Erythroblast (primary cell): ENCODE results near the gene PRUNE2.

Source experiments
- GATA1 ChIP-seq: IDR thresholded peaks from 2 replicates; pipeline ENCODE4 v1.6.1; 2011; ENCODE audit warnings: low read depth, mild to moderate bottlenecking, control low read depth, low read length, moderate library complexity
- POLR2A ChIP-seq: IDR thresholded peaks from 2 replicates; pipeline ENCODE4 v1.6.1; 2011; ENCODE audit warnings: mild to moderate bottlenecking, low read length

GRCh38 chr9:76650692-76651091 lies 255.2 kb downstream of the PRUNE2 start:
- TF ChIP-seq POLR2A (no peak), GATA1 (no peak)
